HepG2 (cell line): ENCODE measurements around the gene CEBPB. TPM values are rescaled to one million over a fixed set of nuclear protein-coding genes. Genes with fewer than 3 reads are reported as not detected.
A peak's percentile ranks its signal among the peaks of the same experiment; 100 is the strongest.

Source experiments
- AKNA ChIP-seq: sonication (generic); formaldehyde crosslinking; IDR thresholded peaks from 2 replicates; pipeline ENCODE4 v1.4.0; 2020; ENCODE audit warnings: missing genetic modification reagents, borderline replicate concordance
- CTCF ChIP-seq: sonication (generic); formaldehyde crosslinking; IDR thresholded peaks from 2 replicates; pipeline ENCODE4 v1.5.0; 2020; ENCODE audit warnings: mild to moderate bottlenecking, missing genetic modification reagents, moderate library complexity
- HOXA3 ChIP-seq: sonication (generic); formaldehyde crosslinking; IDR thresholded peaks from 2 replicates; pipeline ENCODE4 v1.5.0; 2020; ENCODE audit warnings: missing genetic modification reagents
- IRX3 ChIP-seq: sonication (generic); formaldehyde crosslinking; IDR thresholded peaks from 2 replicates; pipeline ENCODE4 v1.8.1; 2023; ENCODE audit warnings: mild to moderate bottlenecking, low read depth, missing genetic modification reagents, borderline replicate concordance
- ISL2 ChIP-seq: sonication (generic); formaldehyde crosslinking; IDR thresholded peaks from 2 replicates; pipeline ENCODE4 v1.5.0; 2020; ENCODE audit warnings: missing genetic modification reagents
- JDP2 ChIP-seq: sonication (generic); formaldehyde crosslinking; IDR thresholded peaks from 2 replicates; pipeline ENCODE4 v1.8.1; 2022; ENCODE audit warnings: missing genetic modification reagents, borderline replicate concordance
- KLF12 ChIP-seq: sonication (generic); formaldehyde crosslinking; IDR thresholded peaks from 2 replicates; pipeline ENCODE4 v1.4.0; 2020; ENCODE audit warnings: missing genetic modification reagents, borderline replicate concordance
- MLXIP ChIP-seq: sonication (generic); formaldehyde crosslinking; IDR thresholded peaks from 2 replicates; pipeline ENCODE4 v1.9.0; 2021; ENCODE audit warnings: missing genetic modification reagents, borderline replicate concordance
- MTA3 ChIP-seq: sonication (generic); formaldehyde crosslinking; IDR thresholded peaks from 2 replicates; pipeline ENCODE4 v1.4.0; 2020; ENCODE audit warnings: missing genetic modification reagents
- RAD51 ChIP-seq: fragments of 450-650 bp; IDR thresholded peaks from 2 replicates; pipeline ENCODE4 v1.6.1; 2016; ENCODE audit warnings: borderline replicate concordance
- TAF1 ChIP-seq: sonication (generic); formaldehyde crosslinking; IDR thresholded peaks from 2 replicates; pipeline ENCODE4 v1.4.0; 2020; ENCODE audit warnings: missing genetic modification reagents
- ZNF605 ChIP-seq: sonication (generic); formaldehyde crosslinking; IDR thresholded peaks from 2 replicates; pipeline ENCODE4 v1.8.0; 2022; ENCODE audit warnings: mild to moderate bottlenecking, missing genetic modification reagents
- ZNF850 ChIP-seq: sonication (generic); formaldehyde crosslinking; conservative IDR thresholded peaks from 2 replicates; pipeline ENCODE4 v1.9.0; 2021; ENCODE audit warnings: mild to moderate bottlenecking, missing genetic modification reagents
- polyA plus RNA-seq, 8 experiments: library from polyadenylated mRNA; depleted of rRNA in 3 of 8; stranded (reverse) in 7 of 8; unstranded in 1 of 8; fragments of >200 nt; fragmentation: Illumina TruSeq in 4 of 8; extraction: Trizol in 4 of 8; gene quantifications; 2 replicates each; pipeline versions ENCODE4 v1.2.1 to v1.2.3, GENCODE V29; 2011 to 2016; ENCODE audit warnings: low read depth in 4 of 8, missing spikeins in 1 of 8, mixed read lengths in 1 of 8; ENCODE audit not compliant: insufficient read depth in 1 of 8
- total RNA-seq, 5 experiments: library from RNA; depleted of rRNA; stranded (reverse); fragments of >200 nt; fragmentation: Illumina TruSeq; extraction: Trizol; gene quantifications; 2 replicates each; pipeline ENCODE4 v1.2.3, GENCODE V29; 2016; ENCODE audit warnings: low read depth in 1 of 5
- TF ChIP-seq, protein P1 (sequence below): sonication (generic); formaldehyde crosslinking; IDR thresholded peaks from 2 replicates; pipeline ENCODE4 v1.4.0; 2020; ENCODE audit warnings: missing genetic modification reagents
- TF ChIP-seq, protein P2 (sequence below): sonication (generic); formaldehyde crosslinking; IDR thresholded peaks from 2 replicates; pipeline ENCODE4 v1.9.0; 2022; ENCODE audit warnings: missing genetic modification reagents, mild to moderate bottlenecking, borderline replicate concordance

CEBPB gene
- total and polyA plus RNA-seq, 2 of the 13 experiments (the other 11 are each of a cell fraction or from before 2014, with no cell fraction given) = 18.5 to 28.2 TPM

GRCh38 chr20:50165684-50166554 is 24.7 kb upstream of the CEBPB start (continued):
- TF ChIP-seq, protein P1, sequence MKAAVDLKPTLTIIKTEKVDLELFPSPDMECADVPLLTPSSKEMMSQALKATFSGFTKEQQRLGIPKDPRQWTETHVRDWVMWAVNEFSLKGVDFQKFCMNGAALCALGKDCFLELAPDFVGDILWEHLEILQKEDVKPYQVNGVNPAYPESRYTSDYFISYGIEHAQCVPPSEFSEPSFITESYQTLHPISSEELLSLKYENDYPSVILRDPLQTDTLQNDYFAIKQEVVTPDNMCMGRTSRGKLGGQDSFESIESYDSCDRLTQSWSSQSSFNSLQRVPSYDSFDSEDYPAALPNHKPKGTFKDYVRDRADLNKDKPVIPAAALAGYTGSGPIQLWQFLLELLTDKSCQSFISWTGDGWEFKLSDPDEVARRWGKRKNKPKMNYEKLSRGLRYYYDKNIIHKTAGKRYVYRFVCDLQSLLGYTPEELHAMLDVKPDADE (CRISPR knock-in tag) = no peak
- no peak for TF ChIP-seq MLXIP (CRISPR knock-in tag)
- peak; percentile 92 for TF ChIP-seq HOXA3 (CRISPR knock-in tag)
- peak; percentile 39; the same call in 1 of the 2 replicates for TF ChIP-seq CTCF (CRISPR knock-in tag)
- peak; percentile 28; the same call in 1 of the 2 replicates for TF ChIP-seq ZNF850
- TF ChIP-seq JDP2 (CRISPR knock-in tag) = no peak; the same call in 1 of the 2 replicates
- TF ChIP-seq ISL2 (CRISPR knock-in tag) = peak; percentile 89
- TF ChIP-seq ZNF605 (CRISPR knock-in tag) = peak; percentile 99
- TF ChIP-seq KLF12 (CRISPR knock-in tag) = peak; percentile 89; the same call in 1 of the 2 replicates
- TF ChIP-seq, protein P2, sequence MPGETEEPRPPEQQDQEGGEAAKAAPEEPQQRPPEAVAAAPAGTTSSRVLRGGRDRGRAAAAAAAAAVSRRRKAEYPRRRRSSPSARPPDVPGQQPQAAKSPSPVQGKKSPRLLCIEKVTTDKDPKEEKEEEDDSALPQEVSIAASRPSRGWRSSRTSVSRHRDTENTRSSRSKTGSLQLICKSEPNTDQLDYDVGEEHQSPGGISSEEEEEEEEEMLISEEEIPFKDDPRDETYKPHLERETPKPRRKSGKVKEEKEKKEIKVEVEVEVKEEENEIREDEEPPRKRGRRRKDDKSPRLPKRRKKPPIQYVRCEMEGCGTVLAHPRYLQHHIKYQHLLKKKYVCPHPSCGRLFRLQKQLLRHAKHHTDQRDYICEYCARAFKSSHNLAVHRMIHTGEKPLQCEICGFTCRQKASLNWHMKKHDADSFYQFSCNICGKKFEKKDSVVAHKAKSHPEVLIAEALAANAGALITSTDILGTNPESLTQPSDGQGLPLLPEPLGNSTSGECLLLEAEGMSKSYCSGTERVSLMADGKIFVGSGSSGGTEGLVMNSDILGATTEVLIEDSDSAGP (CRISPR knock-in tag) = peak; percentile 96; the same call in 1 of the 2 replicates
- no peak for TF ChIP-seq RAD51
- no peak; the same call in 1 of the 2 replicates for TF ChIP-seq IRX3
- TF ChIP-seq TAF1 (CRISPR knock-in tag) = peak; percentile 62
- TF ChIP-seq MTA3 = no peak
- no peak for TF ChIP-seq AKNA
